Medulla oblongata (tissue), 1 donor: ENCODE results near the gene MCOLN3.
"Not testable (repeated sequence)": the region's sequence is repeated elsewhere in the genome, so short reads cannot be mapped to it uniquely, and the experiment has no call there.

Experiments
- DNase-seq: peaks from one replicate; pipeline ENCODE4 v3.0.0-alpha.2; 2015; ENCODE audit errors: extremely low spot score

Gene MCOLN3

DNA sequence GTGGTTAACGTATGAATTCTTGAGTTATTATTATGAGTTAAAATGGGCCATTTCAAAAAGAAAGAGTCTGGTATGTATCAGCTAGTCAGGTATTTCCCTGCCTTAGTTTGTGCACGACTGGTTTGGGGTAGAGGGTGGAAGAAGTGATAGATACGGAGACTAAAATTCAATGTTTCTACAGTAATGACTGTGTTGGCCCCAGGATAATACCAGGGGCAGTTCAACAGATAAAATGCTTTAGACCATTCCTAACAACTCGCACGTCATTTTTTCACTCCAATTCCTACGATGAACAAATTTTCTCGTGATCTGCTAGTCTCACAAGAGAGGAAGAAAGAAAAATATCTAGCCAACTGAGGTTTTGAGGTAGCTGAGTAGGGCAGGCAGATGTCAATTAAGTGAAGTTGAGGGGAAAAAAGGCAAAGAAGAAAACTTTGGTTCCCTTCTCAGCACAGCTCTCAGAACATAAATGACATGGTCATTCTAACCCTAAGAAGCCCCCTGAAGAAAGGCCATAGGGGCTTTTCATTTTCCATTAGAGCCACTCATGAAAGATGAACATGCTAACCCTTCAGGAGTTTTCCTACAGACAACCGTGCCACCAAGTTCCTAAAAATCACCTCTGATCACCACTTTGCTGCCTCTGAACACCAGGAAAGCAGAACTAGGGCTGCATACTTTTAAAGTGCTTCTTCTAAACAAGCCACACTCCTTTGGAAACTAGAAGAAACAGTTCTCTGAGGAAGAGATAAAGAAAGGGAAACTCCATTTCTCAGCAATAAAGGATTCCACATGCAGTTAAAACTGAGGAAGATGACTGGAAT lies 57.0 kb downstream of the MCOLN3 start:
- peak; percentile 31 for DNase-seq

DNA sequence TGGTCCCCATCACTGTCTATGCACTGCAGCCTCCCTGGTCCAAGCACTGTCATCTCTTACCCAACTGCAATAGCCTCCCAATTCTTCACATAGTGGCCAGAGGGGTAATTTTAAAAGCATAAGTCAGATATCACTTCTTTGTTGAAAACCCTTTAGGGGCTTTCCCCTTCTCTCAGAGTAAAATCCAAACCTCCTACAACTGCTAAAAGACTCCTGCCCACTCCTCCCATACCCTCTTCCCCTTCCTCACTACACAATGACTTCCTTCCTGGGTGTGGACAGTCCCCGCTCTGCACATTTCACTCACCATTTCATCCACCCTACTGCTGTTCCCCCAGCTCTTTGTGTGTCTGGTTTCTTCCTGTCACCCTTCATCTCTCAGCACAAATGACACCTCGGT lies 59.7 kb downstream of the MCOLN3 start:
- no peak for DNase-seq

DNA sequence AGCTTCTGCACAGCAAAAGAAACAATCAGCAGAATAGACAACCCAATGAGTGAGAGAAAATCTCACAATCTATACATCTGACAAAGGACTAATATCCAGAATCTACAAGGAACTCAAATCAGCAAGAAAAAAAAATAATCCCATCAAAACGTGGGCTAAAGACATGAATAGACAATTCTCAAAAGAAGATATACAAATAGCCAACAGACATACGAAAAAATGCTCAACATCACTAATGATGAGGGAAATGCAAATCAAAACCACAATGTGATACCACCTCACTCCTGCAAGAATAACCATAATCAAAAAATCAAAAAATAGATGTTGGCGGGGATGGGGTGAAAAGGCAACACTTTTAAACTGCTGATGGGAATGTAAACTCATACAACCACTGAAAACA lies 61.7 kb downstream of the MCOLN3 start:
- not testable (repeated sequence) for DNase-seq

DNA sequence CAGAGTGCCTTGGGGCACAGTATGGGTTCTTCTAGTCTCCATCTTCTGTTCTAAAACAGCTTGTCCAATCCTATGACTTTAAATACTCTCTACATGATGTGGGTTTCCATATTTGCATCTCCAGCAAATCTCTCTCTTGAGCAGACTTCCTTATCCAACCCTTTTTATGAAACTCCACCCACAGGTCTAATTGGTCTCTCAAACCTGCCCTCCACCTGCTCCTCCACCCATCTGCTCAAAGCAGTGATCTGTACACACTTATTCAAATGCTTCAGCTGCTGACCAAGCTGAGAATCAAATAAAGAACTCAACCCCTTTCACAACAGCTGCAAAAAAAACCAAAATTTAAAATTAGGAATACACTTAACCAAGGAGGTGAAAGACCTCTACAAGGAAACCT lies 62.9 kb downstream of the MCOLN3 start:
- no peak for DNase-seq

DNA sequence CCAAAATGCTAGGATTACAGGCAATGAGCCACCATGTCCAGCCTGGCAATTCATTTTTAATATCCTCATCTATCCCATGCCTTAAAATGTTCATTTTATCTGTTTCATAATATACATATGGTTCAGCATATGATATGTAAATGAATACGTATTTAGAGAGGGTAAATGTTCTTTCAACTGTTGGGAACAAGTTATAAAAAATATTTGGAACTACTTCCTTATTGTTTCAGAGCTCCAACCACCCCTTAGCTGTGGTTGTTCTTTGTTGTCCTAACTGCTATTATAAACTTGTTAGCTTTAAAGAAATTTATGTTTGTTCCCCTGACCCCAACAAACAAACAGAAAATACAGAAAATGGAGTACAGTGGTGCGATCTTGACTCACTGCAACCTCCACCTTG lies 65.9 kb downstream of the MCOLN3 start:
- no peak for DNase-seq

DNA sequence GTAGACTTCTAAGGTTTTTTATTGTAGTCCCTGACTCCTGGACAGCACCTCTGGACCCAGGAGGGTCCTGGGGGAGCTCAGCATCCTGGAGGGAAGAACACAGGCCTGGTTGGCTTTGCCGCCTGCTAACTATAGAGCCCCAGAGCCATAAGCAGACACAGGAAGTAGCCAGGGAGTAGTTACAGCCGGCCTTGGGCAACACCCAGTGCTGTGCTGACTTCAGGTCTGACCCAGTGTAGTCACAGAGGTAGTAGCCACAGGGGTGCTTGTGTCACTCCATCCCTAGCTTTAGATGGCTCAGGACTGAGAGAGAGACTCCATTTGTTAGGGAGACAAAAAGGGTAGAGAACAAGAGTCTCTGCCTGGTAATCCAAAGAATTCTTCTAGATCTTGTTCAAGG lies 73.3 kb downstream of the MCOLN3 start:
- no peak for DNase-seq

DNA sequence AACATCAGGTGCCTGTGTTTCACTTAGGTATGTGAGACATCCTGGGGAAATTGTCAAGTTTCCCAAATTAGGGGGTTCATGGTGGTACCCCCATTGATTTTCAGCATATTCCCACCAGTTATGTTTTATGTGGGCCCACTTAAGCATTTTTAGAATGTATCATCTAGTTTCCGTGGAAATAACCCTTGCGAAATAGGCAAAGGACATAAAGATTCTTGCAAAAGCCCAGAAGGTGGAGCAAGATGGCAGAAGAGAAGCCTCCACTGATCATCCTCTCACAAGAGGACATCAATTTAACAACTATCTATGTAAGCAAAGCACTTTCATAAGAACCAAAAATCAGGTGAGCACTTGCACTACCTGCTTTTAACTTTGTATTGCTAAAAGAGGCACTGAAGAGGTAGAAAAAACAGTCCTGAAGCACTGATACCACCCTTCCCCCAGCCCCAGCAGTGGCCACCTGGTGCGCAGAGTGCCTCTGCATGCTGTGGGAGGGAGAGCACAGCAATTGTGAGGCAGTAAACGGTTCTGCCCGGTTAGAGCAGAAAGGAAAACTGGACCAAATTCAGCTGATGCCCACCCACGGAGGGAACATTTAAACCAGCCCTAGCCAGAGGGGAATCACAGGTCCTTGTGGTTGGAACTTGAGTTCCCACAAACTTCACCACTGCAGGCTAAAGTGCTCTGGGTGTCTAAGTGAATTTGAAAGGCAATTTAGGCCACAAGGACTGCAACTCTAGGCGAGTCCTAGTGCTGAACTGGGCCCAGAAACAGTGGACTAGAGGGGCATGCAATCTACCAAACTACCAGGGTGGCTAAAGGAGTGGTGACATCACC lies 74.6 kb downstream of the MCOLN3 start:
- DNase-seq, result no peak

DNA sequence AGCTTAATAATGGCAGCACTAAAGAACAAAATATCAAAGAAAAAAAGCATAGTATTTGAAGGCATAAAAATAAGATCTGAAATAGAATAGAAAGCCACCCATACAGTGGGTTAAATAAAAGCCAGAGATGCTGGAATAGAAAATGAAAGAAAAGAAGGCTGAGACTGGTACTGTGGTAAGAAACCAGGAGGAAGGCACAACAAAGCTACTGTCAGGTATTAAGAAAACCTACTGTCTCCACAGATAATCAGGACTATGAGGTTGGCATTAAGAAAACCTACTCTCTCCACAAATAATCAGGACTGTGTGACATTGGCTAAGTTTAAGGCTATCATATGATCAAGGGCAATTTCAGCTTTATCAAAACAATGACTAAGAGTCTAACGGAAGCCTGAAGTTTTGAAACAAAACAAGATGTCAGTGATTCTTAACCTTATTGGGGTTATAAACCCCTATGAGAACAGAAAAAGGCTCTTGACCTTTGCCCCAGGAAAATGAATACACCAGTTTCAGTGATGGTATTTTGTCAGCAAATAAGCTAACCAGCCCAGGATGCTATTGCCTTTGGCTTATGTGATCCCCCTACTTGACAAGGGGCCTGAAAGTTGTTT lies 75.8 kb downstream of the MCOLN3 start:
- no peak for DNase-seq

DNA sequence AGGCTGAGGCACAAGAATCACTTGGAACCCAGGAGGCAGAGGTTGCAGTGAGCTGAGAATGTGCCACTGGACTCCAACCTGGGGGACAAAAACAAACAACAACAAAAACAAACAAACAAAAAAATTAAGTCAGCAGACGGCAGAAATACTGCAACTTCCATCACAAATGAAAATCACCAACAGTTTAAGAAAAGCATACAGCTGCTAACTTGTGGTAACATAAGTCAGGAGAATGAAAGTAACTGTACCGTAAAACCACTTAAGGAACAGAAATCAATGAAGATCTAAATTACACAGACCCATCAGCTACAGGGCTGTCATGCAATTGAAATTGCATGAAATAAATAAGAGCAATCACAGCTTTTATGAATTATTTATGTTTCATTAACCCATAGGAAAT lies 76.3 kb downstream of the MCOLN3 start:
- DNase-seq, result no peak

DNA sequence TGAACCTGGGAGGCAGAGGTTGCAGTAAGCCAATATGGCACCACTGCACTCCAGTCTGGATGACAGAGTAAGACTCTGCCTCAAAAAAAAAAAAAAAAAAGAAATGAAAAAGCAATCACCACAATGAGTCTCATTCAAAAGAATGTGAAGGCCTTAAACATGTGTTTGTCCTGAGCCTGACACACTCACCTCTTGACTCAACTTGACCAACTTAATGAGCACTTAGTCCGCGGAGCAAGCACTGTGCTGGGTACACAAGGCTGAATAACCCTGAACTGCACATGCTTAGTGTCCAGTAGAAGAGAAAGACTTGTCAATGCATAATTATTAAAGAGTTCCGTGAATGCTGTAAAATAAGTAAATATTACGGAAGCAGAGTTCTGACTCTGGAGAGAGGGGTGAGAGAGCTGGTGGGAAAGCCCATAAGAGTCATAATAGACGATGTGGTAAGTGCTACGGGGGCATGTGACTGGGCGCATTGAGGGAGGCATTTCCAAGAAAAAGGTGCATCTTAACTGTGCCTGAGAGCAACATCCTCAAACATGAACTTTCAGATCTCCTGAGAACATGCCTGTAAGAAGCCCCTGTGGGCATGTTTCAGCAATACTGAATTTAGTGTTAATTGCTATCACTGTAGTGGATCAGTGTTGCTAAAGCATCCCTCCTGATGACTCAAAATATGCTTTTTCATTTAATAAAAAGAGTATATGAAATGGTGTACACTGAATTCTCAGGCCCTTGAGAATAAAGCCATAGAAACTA lies 78.6 kb downstream of the MCOLN3 start:
- no peak for DNase-seq

DNA sequence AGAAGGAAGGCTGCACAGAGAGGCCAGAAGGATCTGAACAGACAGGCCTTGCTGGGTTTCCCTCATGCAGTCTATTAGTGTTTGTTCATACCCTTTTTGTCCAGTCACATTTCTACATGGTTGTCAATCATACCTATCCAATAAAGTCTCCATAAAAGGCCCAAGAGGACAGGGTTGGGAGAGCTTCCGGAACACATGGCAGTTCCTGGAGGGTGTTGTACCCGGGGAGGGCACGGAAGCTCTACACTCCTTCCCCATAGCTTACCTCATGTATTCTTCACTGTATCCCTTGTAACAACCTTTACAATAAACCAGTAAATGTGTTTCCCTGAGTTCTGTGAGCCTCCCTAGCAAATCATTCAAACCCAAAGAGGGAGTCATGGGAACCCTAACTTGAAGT lies 79.4 kb downstream of the MCOLN3 start:
- DNase-seq, result no peak

DNA sequence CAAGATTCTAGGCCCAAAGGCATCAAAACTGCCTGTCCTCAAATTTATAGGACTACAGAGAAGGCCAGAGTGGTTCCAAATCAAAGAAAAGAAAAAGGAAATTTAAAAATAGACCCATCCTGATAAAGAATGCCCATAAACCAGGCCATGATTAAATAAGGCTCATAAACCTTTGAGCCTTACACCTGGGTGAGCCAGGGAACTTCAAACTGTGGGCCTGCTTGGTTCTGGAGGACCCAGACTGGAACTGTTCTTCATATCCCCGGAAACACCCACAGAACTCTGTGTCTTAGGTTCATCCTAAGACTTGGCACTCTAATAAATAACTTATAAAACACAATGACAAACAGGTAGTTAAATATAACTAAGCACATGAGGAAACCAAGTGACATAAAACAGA lies 80.2 kb downstream of the MCOLN3 start:
- DNase-seq, result no peak
